GM23338 (cell line): Measurements from ENCODE around the gene PACS1. TPM values are rescaled to one million over a fixed set of nuclear protein-coding genes. Genes with fewer than 3 reads are reported as not detected.

Experiments
- ATAC-seq: fragments of 200-7000 bp; cut with Tn5 transposase; 3 replicates; pipeline ENCODE4 v1.9.1; 2020
- DNase-seq: peaks from one replicate; pipeline ENCODE4 v3.0.0-alpha.2; 2015; ENCODE audit warnings: low spot score
- H2AFZ ChIP-seq: fragments of 200-600 bp; sonication (generic); 2 replicates; pipeline ENCODE4 v1.8.0; 2016; ENCODE audit warnings: antibody characterized with exemption, mild to moderate bottlenecking, moderate library complexity
- H3F3A ChIP-seq: fragments of 200-600 bp; sonication (generic); replicated peaks from 2 replicates; pipeline ENCODE4 v1.8.0; 2017; ENCODE audit warnings: antibody characterized with exemption, mixed run types, low read depth
- H3K27ac ChIP-seq: fragments of 200-600 bp; sonication (generic); 2 replicates; pipeline ENCODE4 v1.6.1; 2016; ENCODE audit warnings: low read depth
- H3K27me3 ChIP-seq: fragments of 200-600 bp; sonication (generic); 2 replicates; pipeline ENCODE4 v1.8.0; 2016; ENCODE audit warnings: mild to moderate bottlenecking, mixed run types, moderate library complexity; ENCODE audit not compliant: insufficient read depth
- H3K36me3 ChIP-seq: fragments of 200-600 bp; sonication (generic); 2 replicates; pipeline ENCODE4 v1.8.0; 2016; ENCODE audit warnings: mild to moderate bottlenecking; ENCODE audit not compliant: insufficient read depth
- H3K4me1 ChIP-seq: fragments of 200-600 bp; sonication (generic); 2 replicates; pipeline ENCODE4 v1.8.0; 2016; ENCODE audit warnings: mild to moderate bottlenecking, moderate library complexity; ENCODE audit not compliant: insufficient read depth
- H3K4me2 ChIP-seq: fragments of 200-600 bp; sonication (generic); 2 replicates; pipeline ENCODE4 v1.7.1; 2017; ENCODE audit warnings: mixed run types
- H3K4me3 ChIP-seq: fragments of 200-600 bp; sonication (generic); 2 replicates; pipeline ENCODE4 v1.6.1; 2016; ENCODE audit warnings: mixed run types
- H3K79me2 ChIP-seq: fragments of 200-600 bp; sonication (generic); replicated peaks from 2 replicates; pipeline ENCODE4 v1.8.0; 2017; ENCODE audit warnings: mild to moderate bottlenecking; ENCODE audit not compliant: insufficient read depth
- H3K9me2 ChIP-seq: fragments of 200-600 bp; sonication (generic); 2 replicates; pipeline ENCODE4 v1.8.0; 2017; ENCODE audit not compliant: insufficient read depth
- H4K20me1 ChIP-seq: fragments of 200-600 bp; sonication (generic); replicated peaks from 2 replicates; pipeline ENCODE4 v1.8.0; 2017; ENCODE audit warnings: mild to moderate bottlenecking; ENCODE audit not compliant: insufficient read depth
- H3K27ac Mint-ChIP-seq: 2 replicates; pipeline ENCODE4 v1.8.0; 2020; ENCODE audit warnings: inconsistent platforms, mild to moderate bottlenecking, moderate library complexity, mixed read lengths
- H3K27me3 Mint-ChIP-seq: 3 replicates; pipeline ENCODE4 v1.8.0; 2022; ENCODE audit warnings: low read depth, mild to moderate bottlenecking, moderate library complexity, mixed read lengths, inconsistent platforms; ENCODE audit not compliant: insufficient read depth, poor library complexity
- H3K36me3 Mint-ChIP-seq: 3 replicates; pipeline ENCODE4 v1.8.0; 2021; ENCODE audit warnings: low read depth, mild to moderate bottlenecking, inconsistent platforms, moderate library complexity, mixed read lengths
- H3K4me1 Mint-ChIP-seq: 3 replicates; pipeline ENCODE4 v1.8.0; 2020; ENCODE audit warnings: mild to moderate bottlenecking, inconsistent platforms, mixed read lengths
- H3K4me3 Mint-ChIP-seq: 3 replicates; pipeline ENCODE4 v1.8.0; 2021; ENCODE audit warnings: moderate library complexity, mild to moderate bottlenecking, inconsistent platforms, mixed read lengths
- H3K9me3 Mint-ChIP-seq: 3 replicates; pipeline ENCODE4 v1.8.0; 2020; ENCODE audit warnings: moderate library complexity, mild to moderate bottlenecking, inconsistent platforms, mixed read lengths
- EZH2 ChIP-seq: fragments of 200-600 bp; sonication (generic); IDR thresholded peaks from one replicate; pipeline ENCODE4 v1.8.0; 2017; ENCODE audit warnings: antibody characterized with exemption, mild to moderate bottlenecking, low read depth; ENCODE audit not compliant: unreplicated experiment
- EZH2phosphoT487 ChIP-seq: fragments of 200-600 bp; sonication (generic); IDR thresholded peaks from one replicate; pipeline ENCODE4 v1.8.1; 2018; ENCODE audit warnings: antibody characterized with exemption; ENCODE audit not compliant: unreplicated experiment
- JUNB ChIP-seq: IDR thresholded peaks from one replicate; pipeline ENCODE4 v1.6.1; 2016; ENCODE audit warnings: antibody characterized with exemption; ENCODE audit not compliant: unreplicated experiment
- STAT1 ChIP-seq: IDR thresholded peaks from one replicate; pipeline ENCODE4 v1.6.1; 2016; ENCODE audit warnings: antibody characterized with exemption; ENCODE audit not compliant: unreplicated experiment
- ZNF114 ChIP-seq: fragments of 250-450 bp; sonication (Bioruptor Pico); IDR thresholded peaks from 2 replicates; pipeline ENCODE4 v1.5.0; 2020; ENCODE audit warnings: mild to moderate bottlenecking, moderate library complexity
- ZNF331 ChIP-seq: fragments of 250-450 bp; sonication (Bioruptor Pico); IDR thresholded peaks from 2 replicates; pipeline ENCODE4 v1.5.0; 2020; ENCODE audit warnings: low read depth, mild to moderate bottlenecking, moderate library complexity
- polyA plus RNA-seq: library from polyadenylated mRNA; unstranded; fragments of >200 nt; fragmentation: Nextera tagmentation; extraction: Ambion mirVana; gene quantifications from 2 replicates; pipeline ENCODE4 v1.2.1, GENCODE V29; 2016
- total RNA-seq: library from RNA; depleted of rRNA; stranded (reverse); fragments of >200 nt; shearing (Covaris generic); gene quantifications from 2 replicates; pipeline ENCODE4 v1.2.3, GENCODE V29; 2014
- TF ChIP-seq, protein P1 (sequence below), 2 experiments: fragments of 200-600 bp in 1 of 2; sonication (generic) in 1 of 2; conservative IDR thresholded peaks; 2 replicates each; pipeline versions ENCODE4 v1.5.1 to v1.6.1; 2016 to 2017; ENCODE audit warnings: antibody characterized with exemption in 2 of 2, low read depth in 2 of 2, mild to moderate bottlenecking in 2 of 2, moderate library complexity in 1 of 2
- TF ChIP-seq, protein P2 (sequence below): fragments of 250-450 bp; sonication (Bioruptor Pico); IDR thresholded peaks from 2 replicates; pipeline ENCODE4 v1.5.0; 2020; ENCODE audit warnings: mild to moderate bottlenecking, moderate library complexity

Gene PACS1
- total and polyA plus RNA-seq, 2 experiments from 2014 or later = 8.0 to 37.5 TPM

DNA sequence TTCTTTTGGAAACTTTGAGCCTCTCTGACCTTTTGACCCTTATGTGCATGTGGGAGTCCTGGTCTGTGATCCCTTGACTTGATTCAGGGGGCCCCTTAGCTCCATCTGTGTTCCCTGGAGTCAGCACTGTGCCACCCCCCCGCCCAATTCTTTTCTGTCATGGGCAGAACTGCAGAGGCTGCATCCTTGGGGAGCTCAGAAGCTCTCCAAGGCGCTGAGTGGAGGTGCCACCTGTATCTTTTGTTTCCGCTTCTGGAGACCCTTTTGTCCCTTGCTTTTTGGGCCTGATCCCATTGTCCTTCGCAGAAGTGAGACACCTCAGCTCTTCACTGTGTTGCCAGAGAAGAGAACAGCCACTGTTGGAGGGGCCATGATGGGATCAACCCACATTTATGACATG lies 2.4 kb upstream of the PACS1 start:
- Histone ChIP-seq H3K36me3 (peaks cover 40% of the 10 kb centered on the region), H3K27ac (peak overlapping the region; percentile 84), H3K4me2 (no peak overlapping the region), H3K79me2 (peaks cover 32% of the 10 kb centered on the region), H3K4me1 (peaks cover 25% of the 10 kb centered on the region), H3K27me3 (no peaks in the 10 kb centered on the region), H2AFZ (no peak overlapping the region), H3K4me3 (no peak overlapping the region), H3F3A (peaks cover 44% of the 10 kb centered on the region), H3K9me2 (no peaks in the 10 kb centered on the region), H4K20me1 (peaks cover 20% of the 10 kb centered on the region)
- Mint-ChIP-seq H3K4me3 (no peak overlapping the region), H3K4me1 (peaks cover 27% of the 10 kb centered on the region), H3K9me3 (no peaks in the 10 kb centered on the region; the same call in 2 of the 3 replicates), H3K36me3 (peaks cover 67% of the 10 kb centered on the region), H3K27me3 (peaks cover 14% of the 10 kb centered on the region), H3K27ac (no peak overlapping the region)
- ATAC-seq (no peak), DNase-seq (no peak)
- TF ChIP-seq EZH2phosphoT487 (no peak), ZNF331 (CRISPR knock-in tag) (no peak), EZH2 (no peak), STAT1 (no peak), ZNF114 (CRISPR knock-in tag) (no peak), JUNB (no peak)

DNA sequence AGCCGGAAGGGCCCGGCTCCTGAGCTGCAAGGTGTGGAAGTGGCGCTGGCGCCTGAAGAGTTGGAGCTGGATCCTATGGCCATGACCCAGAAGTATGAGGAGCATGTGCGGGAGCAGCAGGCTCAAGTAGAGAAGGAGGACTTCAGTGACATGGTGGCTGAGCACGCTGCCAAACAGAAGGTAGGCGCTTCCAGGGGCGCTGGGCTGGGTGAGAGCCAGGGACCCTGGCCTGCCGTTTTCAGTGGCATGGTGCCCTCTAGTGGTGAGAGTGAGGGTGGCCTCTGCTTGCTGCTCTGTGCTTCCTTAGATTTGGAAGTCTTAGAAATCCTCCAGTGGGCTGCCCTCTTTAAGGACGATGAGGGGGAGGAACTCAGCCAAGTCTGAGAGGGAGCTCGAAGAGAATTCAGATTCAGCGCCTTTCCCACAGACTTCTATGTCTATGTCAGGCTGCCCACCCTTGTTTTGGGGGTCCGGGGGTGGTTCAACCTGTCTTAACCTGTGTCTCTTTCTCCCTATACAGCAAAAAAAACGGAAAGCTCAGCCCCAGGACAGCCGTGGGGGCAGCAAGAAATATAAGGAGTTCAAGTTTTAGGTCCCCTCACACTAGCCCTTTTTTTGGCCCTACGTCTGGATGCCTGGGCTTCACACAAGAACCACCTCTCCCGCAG lies 1.8 kb upstream of the PACS1 start:
- Histone ChIP-seq H3K27ac (peak overlapping the region; percentile 97), H3K4me1 (peaks cover 25% of the 10 kb centered on the region), H3K9me2 (no peaks in the 10 kb centered on the region), H3F3A (peaks cover 42% of the 10 kb centered on the region), H3K36me3 (peaks cover 33% of the 10 kb centered on the region), H3K27me3 (no peaks in the 10 kb centered on the region), H3K4me3 (no peak overlapping the region; the same call in 1 of the 2 replicates), H2AFZ (no peak overlapping the region), H3K4me2 (no peak overlapping the region), H4K20me1 (peaks cover 16% of the 10 kb centered on the region), H3K79me2 (peaks cover 33% of the 10 kb centered on the region)
- TF ChIP-seq, protein P1, sequence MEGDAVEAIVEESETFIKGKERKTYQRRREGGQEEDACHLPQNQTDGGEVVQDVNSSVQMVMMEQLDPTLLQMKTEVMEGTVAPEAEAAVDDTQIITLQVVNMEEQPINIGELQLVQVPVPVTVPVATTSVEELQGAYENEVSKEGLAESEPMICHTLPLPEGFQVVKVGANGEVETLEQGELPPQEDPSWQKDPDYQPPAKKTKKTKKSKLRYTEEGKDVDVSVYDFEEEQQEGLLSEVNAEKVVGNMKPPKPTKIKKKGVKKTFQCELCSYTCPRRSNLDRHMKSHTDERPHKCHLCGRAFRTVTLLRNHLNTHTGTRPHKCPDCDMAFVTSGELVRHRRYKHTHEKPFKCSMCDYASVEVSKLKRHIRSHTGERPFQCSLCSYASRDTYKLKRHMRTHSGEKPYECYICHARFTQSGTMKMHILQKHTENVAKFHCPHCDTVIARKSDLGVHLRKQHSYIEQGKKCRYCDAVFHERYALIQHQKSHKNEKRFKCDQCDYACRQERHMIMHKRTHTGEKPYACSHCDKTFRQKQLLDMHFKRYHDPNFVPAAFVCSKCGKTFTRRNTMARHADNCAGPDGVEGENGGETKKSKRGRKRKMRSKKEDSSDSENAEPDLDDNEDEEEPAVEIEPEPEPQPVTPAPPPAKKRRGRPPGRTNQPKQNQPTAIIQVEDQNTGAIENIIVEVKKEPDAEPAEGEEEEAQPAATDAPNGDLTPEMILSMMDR (conservative IDR thresholded peaks at IDR 0.05; ENCODE audit: low read depth in 2 of 2) = peak; percentile 91 to 94
- TF ChIP-seq, protein P2, sequence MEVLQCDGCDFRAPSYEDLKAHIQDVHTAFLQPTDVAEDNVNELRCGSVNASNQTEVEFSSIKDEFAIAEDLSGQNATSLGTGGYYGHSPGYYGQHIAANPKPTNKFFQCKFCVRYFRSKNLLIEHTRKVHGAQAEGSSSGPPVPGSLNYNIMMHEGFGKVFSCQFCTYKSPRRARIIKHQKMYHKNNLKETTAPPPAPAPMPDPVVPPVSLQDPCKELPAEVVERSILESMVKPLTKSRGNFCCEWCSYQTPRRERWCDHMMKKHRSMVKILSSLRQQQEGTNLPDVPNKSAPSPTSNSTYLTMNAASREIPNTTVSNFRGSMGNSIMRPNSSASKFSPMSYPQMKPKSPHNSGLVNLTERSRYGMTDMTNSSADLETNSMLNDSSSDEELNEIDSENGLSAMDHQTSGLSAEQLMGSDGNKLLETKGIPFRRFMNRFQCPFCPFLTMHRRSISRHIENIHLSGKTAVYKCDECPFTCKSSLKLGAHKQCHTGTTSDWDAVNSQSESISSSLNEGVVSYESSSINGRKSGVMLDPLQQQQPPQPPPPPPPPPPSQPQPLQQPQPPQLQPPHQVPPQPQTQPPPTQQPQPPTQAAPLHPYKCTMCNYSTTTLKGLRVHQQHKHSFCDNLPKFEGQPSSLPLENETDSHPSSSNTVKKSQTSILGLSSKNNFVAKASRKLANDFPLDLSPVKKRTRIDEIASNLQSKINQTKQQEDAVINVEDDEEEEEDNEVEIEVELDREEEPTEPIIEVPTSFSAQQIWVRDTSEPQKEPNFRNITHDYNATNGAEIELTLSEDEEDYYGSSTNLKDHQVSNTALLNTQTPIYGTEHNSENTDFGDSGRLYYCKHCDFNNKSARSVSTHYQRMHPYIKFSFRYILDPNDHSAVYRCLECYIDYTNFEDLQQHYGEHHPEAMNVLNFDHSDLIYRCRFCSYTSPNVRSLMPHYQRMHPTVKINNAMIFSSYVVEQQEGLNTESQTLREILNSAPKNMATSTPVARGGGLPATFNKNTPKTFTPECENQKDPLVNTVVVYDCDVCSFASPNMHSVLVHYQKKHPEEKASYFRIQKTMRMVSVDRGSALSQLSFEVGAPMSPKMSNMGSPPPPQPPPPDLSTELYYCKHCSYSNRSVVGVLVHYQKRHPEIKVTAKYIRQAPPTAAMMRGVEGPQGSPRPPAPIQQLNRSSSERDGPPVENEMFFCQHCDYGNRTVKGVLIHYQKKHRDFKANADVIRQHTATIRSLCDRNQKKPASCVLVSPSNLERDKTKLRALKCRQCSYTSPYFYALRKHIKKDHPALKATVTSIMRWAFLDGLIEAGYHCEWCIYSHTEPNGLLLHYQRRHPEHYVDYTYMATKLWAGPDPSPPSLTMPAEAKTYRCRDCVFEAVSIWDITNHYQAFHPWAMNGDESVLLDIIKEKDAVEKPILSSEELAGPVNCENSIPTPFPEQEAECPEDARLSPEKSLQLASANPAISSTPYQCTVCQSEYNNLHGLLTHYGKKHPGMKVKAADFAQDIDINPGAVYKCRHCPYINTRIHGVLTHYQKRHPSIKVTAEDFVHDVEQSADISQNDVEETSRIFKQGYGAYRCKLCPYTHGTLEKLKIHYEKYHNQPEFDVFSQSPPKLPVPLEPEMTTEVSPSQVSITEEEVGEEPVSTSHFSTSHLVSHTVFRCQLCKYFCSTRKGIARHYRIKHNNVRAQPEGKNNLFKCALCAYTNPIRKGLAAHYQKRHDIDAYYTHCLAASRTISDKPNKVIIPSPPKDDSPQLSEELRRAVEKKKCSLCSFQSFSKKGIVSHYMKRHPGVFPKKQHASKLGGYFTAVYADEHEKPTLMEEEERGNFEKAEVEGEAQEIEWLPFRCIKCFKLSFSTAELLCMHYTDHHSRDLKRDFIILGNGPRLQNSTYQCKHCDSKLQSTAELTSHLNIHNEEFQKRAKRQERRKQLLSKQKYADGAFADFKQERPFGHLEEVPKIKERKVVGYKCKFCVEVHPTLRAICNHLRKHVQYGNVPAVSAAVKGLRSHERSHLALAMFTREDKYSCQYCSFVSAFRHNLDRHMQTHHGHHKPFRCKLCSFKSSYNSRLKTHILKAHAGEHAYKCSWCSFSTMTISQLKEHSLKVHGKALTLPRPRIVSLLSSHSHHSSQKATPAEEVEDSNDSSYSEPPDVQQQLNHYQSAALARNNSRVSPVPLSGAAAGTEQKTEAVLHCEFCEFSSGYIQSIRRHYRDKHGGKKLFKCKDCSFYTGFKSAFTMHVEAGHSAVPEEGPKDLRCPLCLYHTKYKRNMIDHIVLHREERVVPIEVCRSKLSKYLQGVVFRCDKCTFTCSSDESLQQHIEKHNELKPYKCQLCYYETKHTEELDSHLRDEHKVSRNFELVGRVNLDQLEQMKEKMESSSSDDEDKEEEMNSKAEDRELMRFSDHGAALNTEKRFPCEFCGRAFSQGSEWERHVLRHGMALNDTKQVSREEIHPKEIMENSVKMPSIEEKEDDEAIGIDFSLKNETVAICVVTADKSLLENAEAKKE (CRISPR knock-in tag) = no peak
- Mint-ChIP-seq H3K4me1 (peaks cover 27% of the 10 kb centered on the region), H3K9me3 (no peaks in the 10 kb centered on the region; the same call in 2 of the 3 replicates), H3K27ac (peak overlapping the region; percentile 89), H3K27me3 (peaks cover 14% of the 10 kb centered on the region), H3K36me3 (peaks cover 60% of the 10 kb centered on the region), H3K4me3 (peak overlapping the region; percentile 70)
- ATAC-seq (peak; percentile 81), DNase-seq (peak; percentile 92)
